ENCODE results near the gene ZHX3. TPM values are rescaled to one million over a fixed set of nuclear protein-coding genes. Genes with fewer than 3 reads are reported as not detected.

ZHX3 gene
- total RNA-seq, 1 donor from 2014 or later: 39.7 TPM

DNA sequence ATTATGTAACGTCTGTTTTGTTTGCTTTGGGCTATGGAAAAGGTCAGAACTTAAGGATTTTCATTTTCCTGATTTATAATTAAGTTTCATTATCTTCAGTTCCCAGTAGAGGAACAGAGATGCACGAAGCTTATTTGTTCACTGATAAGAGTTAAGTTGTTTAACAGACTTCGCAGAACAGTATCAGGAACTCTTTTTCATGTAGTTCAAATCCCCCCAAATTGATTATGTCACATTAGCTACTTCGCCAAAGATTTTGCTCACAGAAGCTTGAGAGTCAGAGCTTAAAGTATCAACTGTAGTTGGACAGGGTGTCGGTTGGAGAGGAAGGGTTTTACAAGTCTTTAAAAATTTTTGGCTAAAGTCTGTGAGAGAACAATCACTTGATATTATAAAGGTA is 43.4 kb downstream of the ZHX3 start:
- ATAC-seq (no peak), DNase-seq (ENCODE audit: low spot score) (no peak)
- intact Hi-C loops (cut with DNase I): no loop called here

DNA sequence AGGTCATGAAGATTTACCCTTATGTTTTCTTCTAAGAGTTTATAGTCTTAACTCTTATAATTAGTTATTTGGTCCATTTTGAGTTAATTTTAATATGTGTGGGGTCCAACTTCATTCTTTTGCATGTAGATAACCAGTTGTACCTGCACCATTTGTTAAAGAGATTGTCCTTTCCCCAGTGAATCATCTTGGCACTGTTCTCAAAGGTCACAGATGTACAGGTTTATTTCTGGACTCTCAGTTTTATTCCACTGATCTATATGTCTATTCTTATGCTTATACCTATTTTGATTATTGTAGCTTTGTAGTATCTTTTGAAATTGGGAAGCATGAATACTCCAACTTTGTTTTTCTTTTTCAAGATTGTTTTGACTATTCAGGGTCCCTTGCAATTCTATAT is 44.1 kb downstream of the ZHX3 start:
- ATAC-seq (no peak), DNase-seq (ENCODE audit: low spot score) (no peak)
- intact Hi-C loops (cut with DNase I): no loop called here

DNA sequence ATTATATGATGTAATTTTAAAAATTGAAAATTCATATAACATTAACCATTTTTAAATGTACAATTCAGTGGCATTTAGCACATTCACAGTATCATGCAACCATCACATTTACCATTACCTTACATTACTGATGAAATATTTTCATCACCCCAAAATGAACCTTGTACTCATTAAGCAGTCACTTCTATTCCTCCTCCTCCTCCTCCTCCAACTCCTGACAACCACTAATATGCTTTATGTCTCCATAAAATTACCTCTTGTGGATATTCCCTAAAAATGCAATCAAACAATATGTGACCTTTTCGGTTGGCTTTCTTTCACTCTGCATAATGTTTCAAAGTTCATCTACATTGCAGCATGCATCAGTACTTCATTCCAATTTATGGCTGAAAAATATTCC is 45.2 kb downstream of the ZHX3 start:
- intact Hi-C loops (cut with DNase I): no loop called here
- ATAC-seq (no peak), DNase-seq (ENCODE audit: low spot score) (no peak)

DNA sequence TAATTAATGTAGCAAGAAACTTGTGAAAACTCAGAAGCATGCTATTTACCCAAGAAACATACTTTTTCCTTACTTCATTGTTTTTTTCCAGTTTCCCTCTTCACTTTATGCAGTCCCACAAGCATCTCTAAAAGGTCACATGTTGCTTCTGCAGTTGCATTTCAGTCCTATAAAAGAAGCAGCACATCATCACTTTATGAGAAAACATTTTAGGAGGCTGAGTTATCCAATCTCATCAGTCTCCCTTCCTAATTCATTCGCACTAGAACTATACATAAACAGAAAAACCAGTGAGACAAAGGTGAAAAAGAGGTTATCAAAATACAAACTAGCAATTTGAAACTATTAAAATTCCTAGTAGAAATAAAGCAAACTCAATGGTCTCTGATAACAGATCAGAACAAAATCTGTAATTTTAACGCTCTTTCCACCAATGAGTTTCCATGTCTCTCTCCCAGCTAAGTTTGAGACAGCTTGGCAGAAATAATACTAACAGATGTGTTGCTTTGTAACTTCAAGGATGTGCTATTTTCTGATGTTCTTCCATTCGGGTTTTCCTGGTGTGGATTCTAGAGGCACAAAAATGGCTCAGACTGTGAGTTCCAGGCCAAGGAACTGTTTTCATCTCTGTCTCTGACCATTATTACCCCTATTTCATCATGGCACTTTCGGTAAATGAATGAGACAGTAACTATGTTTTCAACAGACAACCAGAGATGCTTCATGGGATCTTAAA is 48.4 kb downstream of the ZHX3 start:
- ATAC-seq: no peak
- intact Hi-C loops (cut with DNase I): no loop called here
- no peak for DNase-seq (ENCODE audit: low spot score)

DNA sequence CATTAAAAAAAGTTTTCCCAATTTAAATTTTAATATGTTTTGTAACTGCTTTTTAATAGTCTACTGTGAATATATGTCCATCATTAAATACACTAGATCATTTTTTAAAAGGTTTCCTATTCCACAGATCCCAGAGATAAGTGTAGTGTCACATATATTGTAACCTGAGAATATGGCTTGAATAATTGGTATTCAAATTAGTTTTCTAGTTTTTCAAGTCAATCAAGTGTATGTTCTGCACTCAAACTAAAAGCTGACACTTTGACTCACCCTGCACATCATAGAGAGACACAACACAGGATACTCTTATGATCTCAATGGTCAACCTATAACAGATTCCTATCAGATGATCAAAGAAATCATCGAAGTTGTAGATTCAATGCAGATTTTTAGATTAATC is 49.1 kb downstream of the ZHX3 start:
- intact Hi-C loops (cut with DNase I): no loop called here
- DNase-seq (ENCODE audit: low spot score): no peak
- no peak for ATAC-seq

DNA sequence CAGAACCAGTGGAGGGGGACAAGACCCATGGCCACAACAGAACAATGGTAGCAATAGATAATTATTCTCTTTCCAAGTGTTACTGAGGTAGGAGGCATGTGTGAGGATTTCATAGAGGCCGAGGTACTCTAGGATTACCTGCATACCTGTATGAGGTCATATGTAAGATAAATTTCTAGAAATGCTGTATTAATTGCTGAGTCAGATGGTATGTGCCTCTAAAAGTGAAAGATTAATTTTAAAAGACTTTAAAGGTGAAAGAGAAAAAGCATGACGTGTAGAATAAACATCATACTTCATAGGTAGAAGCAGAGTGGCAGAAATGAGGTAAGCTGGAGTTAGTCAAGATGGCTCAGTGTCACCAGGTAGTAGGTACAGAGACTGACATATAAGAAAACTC is 51.6 kb downstream of the ZHX3 start:
- intact Hi-C loops (cut with DNase I): no loop called here
- no peak for ATAC-seq
- DNase-seq (ENCODE audit: low spot score): no peak

DNA sequence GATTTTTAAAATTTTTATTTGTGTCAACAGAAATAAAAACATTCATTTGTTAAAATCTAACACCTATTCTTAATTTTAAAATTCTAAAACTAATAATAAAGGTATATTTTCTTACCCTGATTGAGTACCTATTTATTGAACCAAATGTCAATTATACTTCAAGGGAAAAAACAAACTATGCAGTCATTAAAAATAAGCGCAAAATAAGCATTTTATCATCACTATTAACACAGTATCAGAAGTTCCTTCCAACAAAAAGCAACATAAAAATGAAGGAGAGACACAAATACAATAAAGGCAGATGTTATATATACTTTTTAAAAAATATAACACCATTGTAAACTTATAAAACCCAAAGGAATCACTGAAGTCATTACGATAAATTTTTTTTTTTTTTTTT is 52.7 kb downstream of the ZHX3 start:
- DNase-seq (ENCODE audit: low spot score): no peak
- no peak for ATAC-seq
- intact Hi-C loops (cut with DNase I): no loop called here

DNA sequence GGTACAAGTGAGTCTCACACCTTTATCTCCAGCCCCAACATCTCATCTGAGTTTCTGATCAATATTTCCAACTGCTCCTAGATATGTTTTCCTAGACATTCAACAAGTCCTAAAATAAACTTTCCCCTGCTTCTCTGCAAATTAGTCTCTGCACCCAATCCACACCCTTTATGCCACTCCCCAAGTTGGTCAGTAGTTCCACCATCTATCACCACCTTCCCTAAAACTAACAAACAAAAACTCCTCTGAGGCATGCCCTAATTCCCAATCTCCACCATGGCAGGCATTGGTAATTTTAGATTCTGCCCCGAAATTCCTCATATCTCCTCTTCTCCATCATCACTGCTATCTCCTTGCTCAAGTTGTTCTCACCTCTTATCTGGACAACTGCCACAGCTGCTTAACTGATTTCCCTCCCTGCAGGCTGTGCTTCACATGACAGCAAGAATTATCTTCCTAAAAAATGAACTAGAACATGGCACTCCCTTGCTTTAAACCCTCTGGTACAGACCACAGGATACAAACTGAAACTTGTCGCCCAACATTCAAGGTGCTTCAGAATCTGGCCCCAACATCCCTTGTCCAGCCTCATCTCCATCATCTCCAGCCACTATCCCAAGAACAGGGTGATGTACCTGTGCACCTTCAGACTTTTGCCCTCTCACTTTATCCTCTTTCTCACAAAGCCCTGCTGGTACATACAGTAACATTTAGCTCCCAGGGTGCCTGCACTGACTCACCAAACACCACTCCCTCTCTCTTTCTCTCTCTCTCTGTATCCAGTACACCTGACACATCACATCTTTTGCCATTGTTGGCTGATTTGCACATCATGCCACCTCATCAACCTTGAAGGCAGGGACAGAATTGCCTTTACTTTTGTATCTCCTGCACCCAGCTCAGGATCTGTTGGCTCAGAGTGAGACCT is 55.5 kb downstream of the ZHX3 start:
- peak; percentile 56 for ATAC-seq

DNA sequence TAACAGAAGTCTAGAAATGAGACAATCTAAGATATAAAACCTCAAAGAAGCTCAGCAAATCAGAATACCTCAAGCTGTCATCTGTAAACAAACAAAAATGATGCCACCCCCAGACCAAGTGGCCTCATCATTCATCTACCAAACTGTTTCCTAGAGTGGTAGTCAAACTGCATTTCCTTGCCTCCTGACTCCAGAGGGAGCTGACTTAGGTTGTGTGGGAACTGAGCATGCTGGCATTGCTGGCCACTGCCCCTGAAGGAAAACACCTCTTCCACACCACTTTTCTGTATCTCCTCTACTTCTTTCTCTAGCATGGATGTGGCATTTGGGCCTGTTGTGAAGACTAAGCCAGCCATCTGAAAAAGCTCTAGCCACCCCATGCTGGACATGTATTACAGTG is 56.3 kb downstream of the ZHX3 start:
- ATAC-seq (no peak), DNase-seq (ENCODE audit: low spot score) (no peak)
- intact Hi-C loops (cut with DNase I): no loop called here

More for the DNA sequence above, 55.5 kb downstream of the ZHX3 start:
- no peak for DNase-seq (ENCODE audit: low spot score)
- intact Hi-C loops (cut with DNase I): no loop called here

DNA sequence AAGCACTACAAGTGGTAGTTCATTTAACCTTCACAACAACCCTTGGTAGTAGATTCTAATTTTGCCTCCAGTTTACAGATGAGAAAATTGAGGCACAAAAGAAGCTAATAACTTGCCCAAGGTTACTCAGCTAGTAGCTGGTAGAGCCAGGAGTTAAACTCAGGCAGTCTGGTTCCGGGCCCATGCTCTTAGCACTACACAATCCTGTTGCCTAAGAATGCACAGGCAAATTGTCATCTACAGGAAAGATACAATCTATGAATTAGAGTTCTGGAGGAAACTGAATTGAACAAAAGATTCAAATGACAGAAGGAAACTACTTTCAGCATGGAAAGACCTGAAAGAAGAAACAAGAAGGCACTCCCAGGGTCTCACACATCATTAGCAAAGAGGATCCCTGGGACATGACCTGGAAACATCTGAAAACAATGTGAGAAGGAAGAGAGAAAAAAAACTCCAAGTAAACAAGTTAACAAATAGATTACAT is 56.8 kb downstream of the ZHX3 start:
- intact Hi-C loops (cut with DNase I): no loop called here
- ATAC-seq (no peak), DNase-seq (ENCODE audit: low spot score) (no peak)

DNA sequence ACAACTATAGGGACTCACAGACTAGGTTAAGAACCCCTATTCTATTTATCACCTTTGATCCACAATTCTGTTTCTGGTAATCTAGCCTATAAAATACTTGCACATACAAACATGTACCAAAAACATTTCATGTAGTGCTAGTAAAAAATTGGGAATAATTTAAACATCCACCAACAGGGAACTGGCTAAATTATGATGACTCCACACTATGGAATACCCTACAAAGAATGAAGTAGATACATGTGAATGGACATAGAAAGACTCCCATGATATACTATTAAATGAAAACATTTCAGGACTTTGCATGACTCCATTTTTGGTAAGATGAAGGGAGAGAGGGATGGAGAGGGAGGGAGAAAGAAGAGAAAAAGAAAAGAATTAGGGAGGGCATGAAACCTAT is 58.2 kb downstream of the ZHX3 start:
- no peak for ATAC-seq
- no peak for DNase-seq (ENCODE audit: low spot score)
- intact Hi-C loops (cut with DNase I): no loop called here

DNA sequence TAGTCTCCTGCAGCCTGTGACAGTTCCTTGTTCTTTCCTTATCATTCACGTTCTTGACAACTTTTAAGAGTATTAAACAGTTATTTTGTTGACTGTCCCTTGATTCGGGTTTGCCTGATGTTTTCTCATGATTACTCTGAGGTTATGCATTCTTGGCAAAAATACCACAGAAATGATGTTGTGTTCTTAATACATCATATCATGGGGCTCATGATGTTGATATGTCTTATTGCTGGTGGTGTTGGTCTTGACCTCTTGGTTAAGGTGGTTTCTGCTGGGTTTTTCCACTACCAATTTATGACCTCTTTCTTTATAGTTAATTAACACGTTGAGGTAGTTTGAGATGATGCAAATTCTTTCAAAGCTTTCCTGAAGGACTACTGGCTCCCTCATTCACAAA is 59.1 kb downstream of the ZHX3 start:
- intact Hi-C loops (cut with DNase I): no loop called here
- ATAC-seq: no peak
- DNase-seq (ENCODE audit: low spot score): no peak

DNA sequence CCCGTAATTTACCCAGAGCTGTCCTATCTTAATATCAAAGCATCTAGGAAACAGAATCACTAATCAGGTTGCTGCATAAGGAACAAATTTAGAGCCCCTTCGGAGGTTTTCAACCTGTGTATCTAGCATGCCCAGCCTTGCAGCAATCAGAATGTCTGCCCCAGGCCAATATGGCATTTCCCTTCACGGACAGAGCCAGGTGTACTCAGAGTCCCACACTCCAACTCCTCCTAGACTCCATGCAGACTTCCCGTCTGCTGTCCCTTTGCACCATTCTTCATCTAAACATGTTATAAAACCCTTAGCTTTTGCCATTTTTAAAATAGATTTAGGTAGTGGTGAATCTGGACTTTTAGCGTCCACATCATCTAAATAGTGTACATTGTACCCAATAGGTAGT is 61.0 kb downstream of the ZHX3 start:
- ATAC-seq (no peak), DNase-seq (ENCODE audit: low spot score) (no peak)
- intact Hi-C loops (cut with DNase I): no loop called here

DNA sequence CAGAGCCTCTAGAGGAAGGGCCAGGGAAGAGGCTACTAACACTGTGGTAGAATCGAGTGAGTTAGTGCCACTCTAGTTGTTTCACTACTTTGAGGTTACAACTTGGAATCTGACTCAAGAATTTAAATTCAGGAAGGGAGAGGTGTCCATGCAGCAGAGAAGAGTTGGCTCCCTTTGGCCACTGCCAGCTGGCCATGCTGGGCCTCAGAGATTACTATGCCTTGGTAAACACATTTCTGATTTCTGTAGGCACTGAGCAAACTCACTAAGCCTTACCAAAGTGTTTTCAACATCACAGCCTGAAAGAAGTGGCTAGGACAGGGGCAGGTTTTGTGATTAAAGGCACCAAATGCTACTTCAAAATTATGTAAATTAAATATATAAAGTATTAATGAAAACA is 61.9 kb downstream of the ZHX3 start:
- ATAC-seq: no peak
- intact Hi-C loops (cut with DNase I): no loop called here
- no peak for DNase-seq (ENCODE audit: low spot score)

DNA sequence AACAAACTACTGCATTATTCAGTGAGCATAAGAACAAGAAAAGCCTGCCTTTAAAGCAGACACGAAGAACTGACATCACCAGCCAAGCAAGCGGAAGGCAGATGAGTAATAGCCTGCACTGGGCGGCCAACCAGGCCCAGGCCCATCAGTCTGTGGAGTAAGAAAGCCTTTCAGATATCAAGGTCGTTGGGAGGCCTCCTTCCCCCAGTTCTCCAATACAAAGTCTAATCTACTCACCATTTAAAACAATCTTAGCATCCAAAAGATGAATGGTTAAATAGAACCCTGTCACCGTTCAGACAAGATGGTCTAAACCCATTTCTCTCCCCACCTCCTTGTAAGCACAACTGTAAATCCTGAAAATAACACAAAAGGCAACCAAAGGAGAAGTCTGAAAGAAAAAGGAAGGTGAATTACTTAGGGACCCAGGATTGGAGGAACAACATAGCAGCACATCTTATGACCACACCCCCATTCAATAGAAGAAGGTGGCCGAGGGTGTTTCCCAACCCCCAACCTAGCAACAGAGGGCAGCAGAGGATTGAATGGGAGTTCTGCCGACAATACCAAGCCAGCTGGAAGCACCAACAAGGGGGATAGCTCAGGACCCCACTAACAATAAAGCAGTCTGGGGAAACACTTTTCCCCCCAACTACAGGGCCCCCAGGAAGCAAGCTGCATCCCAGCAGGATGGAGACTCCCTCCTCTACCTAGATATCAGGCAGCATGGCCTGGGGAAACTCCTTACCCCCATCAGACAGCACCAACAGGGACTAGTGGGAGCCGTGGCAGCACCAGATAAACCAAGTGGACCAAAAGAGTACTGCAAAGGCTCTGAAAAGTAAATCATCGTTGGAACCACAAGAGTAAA is 67.9 kb downstream of the ZHX3 start:
- DNase-seq (ENCODE audit: low spot score) (no peak), ATAC-seq (peak; percentile 80)
- intact Hi-C loops (cut with DNase I): loop anchor here (10.0 kb wide), 1 partner anchor 85 kb away; no protein-coding TSS in a partner anchor

DNA sequence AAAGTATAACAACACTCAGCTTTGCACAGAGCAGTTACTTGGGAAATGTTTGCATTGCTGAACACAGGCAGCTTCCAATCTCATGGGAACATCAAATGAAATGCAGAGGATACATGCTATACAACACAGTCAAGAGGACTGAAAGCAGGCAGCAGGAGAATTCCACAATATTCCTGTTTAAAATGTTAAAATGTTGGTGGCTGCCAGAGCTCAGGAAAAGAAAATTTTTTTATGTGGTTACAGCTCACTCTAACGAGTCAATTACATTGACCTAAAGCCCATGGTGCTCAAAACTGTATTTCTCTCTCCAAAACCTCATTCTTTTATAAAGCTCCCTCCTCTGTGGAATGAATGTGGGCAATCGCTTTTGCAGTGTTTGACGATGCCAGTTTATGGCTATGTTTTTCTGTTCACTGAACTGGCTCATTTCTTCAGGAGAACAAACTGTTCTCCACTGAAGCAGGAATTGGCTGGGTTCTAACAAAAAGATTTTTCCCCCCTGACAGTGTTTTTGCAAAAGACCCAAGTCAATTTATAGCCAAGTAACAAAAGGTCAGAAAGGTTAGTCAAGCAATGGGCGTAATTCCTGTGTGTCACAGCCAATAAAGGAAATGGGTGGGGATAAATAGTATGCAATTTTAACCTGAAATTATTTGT is 69.0 kb downstream of the ZHX3 start:
- intact Hi-C loops (cut with DNase I): loop anchor here (10.0 kb wide), 1 partner anchor 86 kb away; no protein-coding TSS in a partner anchor
- ATAC-seq: peak; percentile 91
- DNase-seq (ENCODE audit: low spot score): no peak

DNA sequence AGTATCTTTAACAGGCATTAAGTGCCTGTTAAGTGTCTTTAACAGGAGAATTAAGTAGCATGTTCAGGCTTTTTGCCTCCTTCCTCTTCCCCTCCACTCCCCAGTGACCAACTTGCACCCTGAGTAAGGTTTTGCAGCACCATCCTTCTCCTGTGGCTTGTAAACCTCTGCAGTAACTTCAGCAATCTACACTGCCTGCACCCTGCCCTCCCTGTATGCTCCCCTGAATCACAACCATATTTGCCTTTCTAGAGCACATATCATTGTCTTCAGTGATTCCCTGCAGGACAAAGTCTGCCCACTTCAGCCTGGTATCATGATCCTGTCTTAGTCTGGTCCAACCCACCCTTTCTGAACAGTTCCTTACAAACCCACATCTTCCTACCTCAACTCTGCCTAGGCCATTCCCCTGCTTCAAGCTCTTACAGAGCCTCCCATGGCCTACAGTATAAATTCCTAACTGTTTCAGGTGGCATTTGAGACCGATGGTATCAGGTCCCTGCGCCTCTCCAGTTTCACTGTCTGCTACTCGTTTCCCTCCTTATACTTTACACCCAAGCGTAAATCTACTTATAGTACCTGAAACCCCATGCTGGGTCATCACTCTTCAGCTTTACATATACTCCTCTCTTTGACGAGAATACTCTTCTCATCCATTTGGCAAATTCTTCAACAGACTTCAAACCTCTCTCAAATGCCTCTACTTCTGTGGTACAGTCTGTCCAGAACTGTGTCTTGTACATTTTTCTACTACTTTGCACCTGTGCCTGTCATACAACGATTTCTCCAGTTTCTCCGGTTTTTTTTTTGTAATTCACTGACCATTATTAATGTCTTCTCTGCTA is 69.8 kb downstream of the ZHX3 start:
- ATAC-seq: no peak
- intact Hi-C loops (cut with DNase I): loop anchor here (10.0 kb wide), 1 partner anchor 87 kb away; no protein-coding TSS in a partner anchor
- no peak for DNase-seq (ENCODE audit: low spot score)
